HG02938 (cell line): ENCODE data around the gene SMIM5.
"Not testable (repeated sequence)": the region's sequence is repeated elsewhere in the genome, so short reads cannot be mapped to it uniquely, and the experiment has no call there.

Source experiments
- ATAC-seq: cut with Tn5 transposase; IDR thresholded peaks from one replicate; pipeline ENCODE4 v1.9.1; 2021; ENCODE audit warnings: mild to moderate bottlenecking, moderate library complexity; ENCODE audit not compliant: unreplicated experiment

Gene SMIM5, protein sequence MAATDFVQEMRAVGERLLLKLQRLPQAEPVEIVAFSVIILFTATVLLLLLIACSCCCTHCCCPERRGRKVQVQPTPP

DNA sequence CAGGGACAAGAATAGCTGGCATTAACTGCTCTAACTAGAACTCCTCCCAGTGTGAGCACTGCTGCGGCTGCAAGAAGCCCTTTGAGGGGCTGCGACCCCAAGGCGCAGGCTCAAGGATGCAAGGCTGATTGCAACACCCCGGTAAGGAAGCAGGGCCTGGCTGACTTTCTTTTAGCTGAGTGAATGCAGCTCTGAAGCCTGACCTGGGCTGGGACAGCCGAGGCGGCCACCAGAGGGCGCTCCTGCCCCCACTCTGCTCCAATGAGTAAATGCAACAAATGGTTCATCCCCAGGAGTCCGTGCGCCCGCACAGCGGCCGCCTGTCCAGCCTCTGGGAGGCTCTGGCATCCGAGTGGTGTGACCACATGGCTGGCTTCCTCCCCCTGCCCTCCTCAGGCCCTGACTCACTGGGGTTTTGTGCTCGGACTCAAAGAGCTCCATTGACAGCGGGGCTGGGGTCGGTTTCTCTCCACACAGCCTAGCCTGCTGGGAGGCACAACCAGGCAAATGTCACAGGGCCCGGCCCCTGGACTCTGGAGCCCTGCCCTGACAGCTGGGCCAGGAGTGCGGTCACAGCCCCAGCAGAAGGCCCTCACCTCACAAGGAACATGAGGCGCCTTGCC, at the start of gene SMIM5:
TSS of gene SMIM5 (plus strand) at position 572 of the 623 bp plus-strand sequence. CDS start 6,768 bp downstream, outside the sequence.
- no peak for ATAC-seq

DNA sequence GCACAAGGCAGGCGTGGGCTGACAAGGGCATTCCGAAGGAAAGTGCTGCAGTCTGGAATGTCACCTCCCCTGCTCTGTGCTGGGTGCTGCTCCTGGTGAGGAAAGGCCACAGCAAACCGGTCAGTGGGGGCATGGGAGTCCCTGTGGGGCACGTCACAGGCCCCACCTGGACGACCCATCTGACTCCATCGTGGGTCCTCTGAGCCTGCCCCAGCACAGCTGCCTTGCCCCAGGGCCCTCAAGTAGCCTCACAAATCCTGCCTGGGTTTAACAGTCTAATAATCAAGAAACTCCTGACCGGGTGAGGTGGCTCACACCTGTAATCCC, 48.4 kb upstream of the SMIM5 start:
- no peak for ATAC-seq

GRCh38 chr17:75587675-75588595, 45.3 kb upstream of the SMIM5 start, which contains the start of gene MYO15B:
MYO15B (plus strand) TSS chr17:75587800; CDS start chr17:75588058, 258 bp downstream.
- no peak for ATAC-seq

GRCh38 chr17:75588596-75589011, 44.6 kb upstream of the SMIM5 start:
- ATAC-seq, result peak; percentile 22

DNA sequence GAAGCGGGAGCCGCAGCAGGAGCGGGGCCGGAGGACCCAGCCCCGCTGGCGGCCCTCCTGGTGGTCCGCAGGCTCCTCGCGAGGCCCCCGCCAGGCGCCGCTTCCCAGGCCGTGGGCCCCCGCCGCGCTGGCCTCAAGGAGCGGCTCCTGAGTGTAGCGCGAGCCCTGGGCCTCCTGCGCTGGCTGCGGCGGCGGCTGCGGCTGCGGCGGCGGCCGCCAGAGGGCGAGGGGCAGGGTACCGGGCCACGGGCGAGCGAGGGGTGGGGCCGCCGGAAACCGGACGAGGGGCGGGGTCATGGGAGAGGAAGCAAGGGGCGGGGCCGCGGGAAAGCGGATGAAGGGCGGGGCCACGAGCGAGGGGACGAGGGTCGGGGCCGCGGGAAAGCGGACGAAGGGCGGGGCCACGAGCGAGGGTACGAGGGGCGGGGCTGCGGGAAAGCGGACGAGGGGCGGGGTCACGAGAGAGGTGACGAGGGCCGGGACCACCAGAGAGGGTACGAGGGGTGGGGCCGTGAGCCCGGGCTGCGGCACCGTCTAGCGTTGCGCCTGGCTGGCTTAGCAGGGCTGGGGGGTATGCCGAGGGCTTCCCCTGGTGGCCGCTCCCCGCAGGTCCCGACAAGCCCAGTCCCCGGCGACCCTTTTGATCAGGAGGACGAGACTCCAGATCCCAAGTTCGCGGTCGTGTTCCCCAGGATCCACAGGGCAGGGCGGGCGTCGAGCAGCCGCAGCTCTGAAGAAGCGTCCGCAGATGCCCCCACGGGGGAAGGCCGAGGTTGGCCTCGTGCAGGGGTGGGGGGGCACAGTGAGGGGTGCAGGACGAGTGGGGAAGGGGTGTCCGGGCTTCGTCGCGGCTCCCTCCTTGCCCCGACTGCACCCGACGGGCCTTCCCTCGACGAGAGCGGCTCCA, 44.0 kb upstream of the SMIM5 start:
- peak; percentile 44 for ATAC-seq

DNA sequence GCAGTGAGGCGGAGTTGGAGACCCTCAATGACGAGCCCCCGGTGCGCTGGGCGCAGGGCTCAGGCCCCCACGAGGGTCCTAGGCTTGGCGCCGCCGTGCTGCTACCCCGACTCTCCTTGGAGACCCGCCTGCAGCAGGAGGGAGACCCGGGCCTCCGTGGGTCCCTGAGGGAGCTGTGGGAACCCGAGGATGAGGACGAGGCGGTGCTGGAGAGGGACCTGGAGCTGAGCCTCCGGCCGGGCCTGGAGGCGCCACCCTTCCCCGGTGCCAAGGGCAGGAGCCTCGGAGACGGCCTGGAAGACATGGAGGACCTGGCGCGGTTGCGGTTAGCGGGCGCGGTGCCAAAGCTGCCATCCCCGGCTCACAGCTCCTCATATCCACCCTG, 43.3 kb upstream of the SMIM5 start:
- no peak for ATAC-seq

GRCh38 chr17:75590314-75590761, 42.9 kb upstream of the SMIM5 start:
- ATAC-seq, result no peak

GRCh38 chr17:75590849-75591721, 42.1 kb upstream of the SMIM5 start:
- no peak for ATAC-seq

GRCh38 chr17:75591722-75592302, 41.4 kb upstream of the SMIM5 start:
- no peak for ATAC-seq

GRCh38 chr17:75592348-75593020, 40.8 kb upstream of the SMIM5 start:
- no peak for ATAC-seq

GRCh38 chr17:75593430-75593829, 39.8 kb upstream of the SMIM5 start:
- ATAC-seq, result not testable (repeated sequence)

DNA sequence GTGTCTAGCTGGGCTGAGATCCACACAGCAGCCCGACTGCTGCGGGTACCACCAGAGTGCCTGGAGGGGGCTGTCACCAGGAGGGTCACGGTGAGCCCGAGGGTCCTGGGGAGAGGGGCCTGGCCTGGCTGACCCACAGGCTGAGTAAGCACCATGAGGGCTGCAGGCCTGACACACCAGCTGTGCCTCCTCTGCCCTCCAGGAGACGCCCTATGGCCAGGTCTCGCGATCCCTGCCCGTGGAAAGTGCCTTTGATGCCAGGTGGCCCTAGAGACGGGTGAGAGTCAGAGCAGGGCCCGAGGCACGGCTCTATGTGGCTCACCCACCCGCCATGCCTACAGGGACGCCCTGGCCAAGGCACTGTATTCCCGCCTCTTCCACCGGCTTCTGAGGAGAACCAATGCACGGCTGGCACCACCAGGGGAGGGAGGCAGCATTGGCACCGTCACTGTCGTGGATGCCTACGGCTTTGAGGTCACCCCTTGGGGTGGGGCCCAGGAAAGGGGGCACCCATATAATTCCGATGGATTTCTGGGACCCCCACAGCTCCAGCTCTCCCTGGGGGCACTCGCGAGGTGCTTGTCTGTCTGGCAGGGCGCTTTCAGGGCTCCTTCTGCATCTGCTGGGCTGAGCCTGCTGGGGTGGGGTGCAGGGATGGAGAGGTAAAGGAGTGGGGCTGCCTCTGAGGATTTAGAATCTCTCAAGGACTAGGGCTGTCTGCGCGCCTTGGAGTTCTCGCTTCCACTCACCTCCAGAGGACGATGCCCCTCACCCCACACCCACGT, 38.5 kb upstream of the SMIM5 start:
- no peak for ATAC-seq

- no peak for ATAC-seq
Measured at GRCh38 chr17:75595284-75595919, 37.8 kb upstream of the SMIM5 start.

DNA sequence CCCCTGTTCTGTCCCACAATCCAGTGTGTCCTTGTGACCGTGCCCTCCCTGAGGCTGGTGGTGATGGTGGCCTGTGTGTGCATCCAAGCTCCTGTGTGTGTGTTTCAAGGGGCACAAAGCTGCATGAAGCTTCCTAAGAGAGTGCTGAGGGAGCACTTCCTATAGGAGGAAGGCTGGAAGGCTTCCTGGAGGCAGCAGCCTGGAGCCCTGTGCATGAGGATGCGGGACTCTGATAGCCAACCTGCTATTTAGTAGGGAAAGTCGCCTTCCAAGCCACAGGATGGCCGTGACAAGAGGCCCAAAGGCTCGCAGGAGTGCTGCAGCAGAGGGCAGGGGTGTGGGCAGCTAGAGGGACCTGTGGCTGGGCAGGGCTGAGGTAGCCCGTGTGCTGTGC, 37.3 kb upstream of the SMIM5 start:
- no peak for ATAC-seq

DNA sequence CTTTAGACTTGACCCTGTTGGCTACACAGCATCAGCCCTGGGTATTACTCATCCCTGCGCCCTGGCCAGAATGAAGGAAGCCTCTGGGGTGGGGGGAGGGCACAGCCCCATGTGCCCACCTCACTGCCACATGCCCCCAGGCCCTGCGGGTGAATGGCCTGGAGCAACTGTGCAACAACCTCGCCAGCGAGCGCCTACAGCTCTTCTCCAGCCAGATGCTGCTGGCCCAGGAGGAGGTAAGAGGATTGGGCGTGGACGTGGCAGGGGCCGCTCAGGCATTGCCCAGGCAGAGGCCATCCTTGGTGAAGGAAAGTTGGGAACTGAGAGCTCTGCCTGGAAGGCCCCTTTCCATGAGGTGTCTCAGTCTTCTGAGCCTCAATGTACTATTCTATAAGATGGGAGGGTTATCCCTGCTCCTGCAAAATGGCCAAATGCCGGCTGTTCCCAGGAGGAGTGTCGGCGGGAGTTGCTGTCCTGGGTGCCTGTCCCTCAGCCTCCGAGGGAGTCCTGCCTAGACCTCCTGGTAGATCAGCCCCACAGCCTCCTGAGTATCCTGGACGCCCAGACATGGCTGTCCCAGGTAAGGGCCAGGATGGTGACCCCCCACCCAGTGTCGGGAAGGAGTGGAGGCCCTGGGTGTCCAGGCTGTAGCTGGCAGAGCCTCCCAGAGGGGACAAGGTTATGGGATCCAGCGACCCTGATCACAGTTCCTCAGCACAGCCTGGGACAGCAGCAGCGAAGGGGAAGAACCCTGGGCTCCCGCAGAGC, 36.7 kb upstream of the SMIM5 start:
- no peak for ATAC-seq

DNA sequence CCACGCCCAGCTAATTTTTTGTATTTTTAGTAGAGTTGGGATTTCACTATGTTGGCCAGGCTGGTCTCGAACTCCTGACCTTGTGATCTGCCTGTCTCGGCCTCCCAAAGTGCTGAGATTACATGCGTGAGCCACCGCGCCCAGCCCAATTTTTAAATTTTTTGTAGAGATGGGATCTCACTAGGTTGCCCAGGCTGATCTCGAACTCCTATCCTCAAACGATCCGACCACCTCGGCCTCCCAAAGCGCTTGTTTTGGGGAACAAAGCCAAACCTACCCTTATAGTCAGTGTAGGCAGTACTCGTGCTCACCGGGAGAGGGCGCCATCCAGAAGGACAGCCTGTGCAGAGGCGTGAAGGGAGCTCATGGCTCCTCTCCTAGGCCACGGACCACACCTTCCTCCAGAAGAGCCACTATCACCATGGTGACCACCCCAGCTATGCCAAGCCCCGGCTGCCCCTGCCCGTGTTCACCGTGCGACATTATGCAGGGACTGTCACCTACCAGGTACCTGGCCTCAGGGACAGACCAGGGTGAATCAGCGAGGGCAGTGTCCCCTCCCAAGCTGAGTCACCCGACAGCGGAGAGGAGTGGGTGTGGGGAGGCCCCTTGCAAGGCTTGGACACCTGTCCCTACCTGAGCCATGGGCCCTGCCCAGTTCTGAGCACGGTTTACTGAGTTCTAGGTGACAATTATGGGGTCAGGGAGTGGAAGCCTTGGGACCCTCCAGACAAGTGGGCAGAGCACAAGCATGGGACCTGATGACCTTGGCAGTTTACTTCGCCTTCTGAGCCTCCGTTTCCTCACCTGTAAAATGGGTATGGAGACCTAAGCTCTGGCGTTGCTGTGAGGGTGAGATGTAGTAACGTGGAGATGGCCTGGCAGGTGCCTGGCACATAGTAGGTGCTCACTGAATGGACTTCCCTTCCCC, 31.9 kb upstream of the SMIM5 start:
- ATAC-seq, result no peak
